B cell (primary cell): ENCODE data around the gene SMIM36.
"Not testable (repeated sequence)": the region's sequence is repeated elsewhere in the genome, so short reads cannot be mapped to it uniquely, and the experiment has no call there.

Experiments used
- EZH2 ChIP-seq: IDR thresholded peaks from 2 replicates; pipeline ENCODE4 v1.6.1; 2012; ENCODE audit warnings: borderline replicate concordance, low read depth, mild to moderate bottlenecking, moderate library complexity, low read length; ENCODE audit not compliant: insufficient read depth, poor library complexity, severe bottlenecking
- TF ChIP-seq, protein P1 (sequence below): fragments of 200-600 bp; IDR thresholded peaks from one replicate; pipeline ENCODE4 v1.8.0; 2022; ENCODE audit warnings: antibody characterized with exemption, mild to moderate bottlenecking

DNA sequence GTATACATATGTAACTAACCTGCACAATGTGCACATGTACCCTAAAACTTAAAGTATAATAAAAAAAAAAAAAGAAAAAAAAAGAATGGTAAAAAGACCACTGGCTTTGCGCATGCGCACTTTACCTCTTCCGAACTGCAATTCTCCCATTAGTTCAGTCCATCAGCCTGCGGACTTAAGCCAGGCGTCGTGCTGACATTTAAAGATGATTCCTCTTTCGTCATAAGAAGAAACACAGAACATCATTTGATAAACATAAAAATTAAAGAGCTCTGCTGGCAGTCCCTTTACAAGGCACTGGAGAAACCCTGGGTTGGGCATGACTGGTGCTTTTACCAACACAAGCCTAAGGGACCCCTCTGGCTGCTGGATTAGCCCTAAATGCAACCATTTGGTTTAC, 3.6 kb downstream of the SMIM36 start:
- TF ChIP-seq, protein P1, sequence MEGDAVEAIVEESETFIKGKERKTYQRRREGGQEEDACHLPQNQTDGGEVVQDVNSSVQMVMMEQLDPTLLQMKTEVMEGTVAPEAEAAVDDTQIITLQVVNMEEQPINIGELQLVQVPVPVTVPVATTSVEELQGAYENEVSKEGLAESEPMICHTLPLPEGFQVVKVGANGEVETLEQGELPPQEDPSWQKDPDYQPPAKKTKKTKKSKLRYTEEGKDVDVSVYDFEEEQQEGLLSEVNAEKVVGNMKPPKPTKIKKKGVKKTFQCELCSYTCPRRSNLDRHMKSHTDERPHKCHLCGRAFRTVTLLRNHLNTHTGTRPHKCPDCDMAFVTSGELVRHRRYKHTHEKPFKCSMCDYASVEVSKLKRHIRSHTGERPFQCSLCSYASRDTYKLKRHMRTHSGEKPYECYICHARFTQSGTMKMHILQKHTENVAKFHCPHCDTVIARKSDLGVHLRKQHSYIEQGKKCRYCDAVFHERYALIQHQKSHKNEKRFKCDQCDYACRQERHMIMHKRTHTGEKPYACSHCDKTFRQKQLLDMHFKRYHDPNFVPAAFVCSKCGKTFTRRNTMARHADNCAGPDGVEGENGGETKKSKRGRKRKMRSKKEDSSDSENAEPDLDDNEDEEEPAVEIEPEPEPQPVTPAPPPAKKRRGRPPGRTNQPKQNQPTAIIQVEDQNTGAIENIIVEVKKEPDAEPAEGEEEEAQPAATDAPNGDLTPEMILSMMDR = not testable (repeated sequence)
- not testable (repeated sequence) for TF ChIP-seq EZH2
